ENCODE data around the gene SFXN2.

- TF ChIP-seq PREB (CRISPR knock-in tag; IDR thresholded peaks at IDR 0.05; ENCODE audit: borderline replicate concordance) (no peak), CTCF (IDR thresholded peaks at IDR 0.05) (no peak), MXD4 (CRISPR knock-in tag; IDR thresholded peaks at IDR 0.05; ENCODE audit: borderline replicate concordance) (no peak)
- TF ChIP-seq, protein P1, sequence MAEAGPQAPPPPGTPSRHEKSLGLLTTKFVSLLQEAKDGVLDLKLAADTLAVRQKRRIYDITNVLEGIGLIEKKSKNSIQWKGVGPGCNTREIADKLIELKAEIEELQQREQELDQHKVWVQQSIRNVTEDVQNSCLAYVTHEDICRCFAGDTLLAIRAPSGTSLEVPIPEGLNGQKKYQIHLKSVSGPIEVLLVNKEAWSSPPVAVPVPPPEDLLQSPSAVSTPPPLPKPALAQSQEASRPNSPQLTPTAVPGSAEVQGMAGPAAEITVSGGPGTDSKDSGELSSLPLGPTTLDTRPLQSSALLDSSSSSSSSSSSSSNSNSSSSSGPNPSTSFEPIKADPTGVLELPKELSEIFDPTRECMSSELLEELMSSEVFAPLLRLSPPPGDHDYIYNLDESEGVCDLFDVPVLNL (CRISPR knock-in tag; IDR thresholded peaks at IDR 0.05; ENCODE audit: borderline replicate concordance, low read depth): no peak
These were observed 30.1 kb downstream of the SFXN2 start for GRCh38 chr10:102744374-102745051.
